ENCODE results near the gene SERTAD4.

GRCh38 chr1:210252621-210253051, 20.0 kb downstream of the SERTAD4 start:
- TF ChIP-seq CTCF (IDR thresholded peaks at IDR 0.05; ENCODE audit: low read depth, low read length) (no peak), EZH2phosphoT487 (IDR thresholded peaks at IDR 0.05; ENCODE audit: low read depth) (no peak)
